ENCODE data around the gene PTTG1IP. TPM values are rescaled to one million over a fixed set of nuclear protein-coding genes. Genes with fewer than 3 reads are reported as not detected.

The PTTG1IP gene
- total RNA-seq, 1 experiment from 2014 or later: 116 TPM

GRCh38 chr21:44909719-44910118, 36.2 kb upstream of the PTTG1IP start:
- no peak for DNase-seq (ENCODE audit: low spot score)

GRCh38 chr21:44908908-44909307, 35.4 kb upstream of the PTTG1IP start:
- DNase-seq (ENCODE audit: low spot score): no peak

GRCh38 chr21:44907966-44908895, 34.7 kb upstream of the PTTG1IP start:
- DNase-seq (ENCODE audit: low spot score): no peak

GRCh38 chr21:44907225-44907965, 33.9 kb upstream of the PTTG1IP start:
- no peak for DNase-seq (ENCODE audit: low spot score)

- no peak for DNase-seq (ENCODE audit: low spot score)
These were observed 32.2 kb upstream of the PTTG1IP start for GRCh38 chr21:44905728-44906090.

- DNase-seq (ENCODE audit: low spot score): no peak
These were observed 31.7 kb upstream of the PTTG1IP start for GRCh38 chr21:44905016-44905727.

- no peak for DNase-seq (ENCODE audit: low spot score)
These were observed 30.8 kb upstream of the PTTG1IP start for GRCh38 chr21:44904141-44904923.

- no peak for DNase-seq (ENCODE audit: low spot score)
These were observed 30.2 kb upstream of the PTTG1IP start for GRCh38 chr21:44903689-44904088.

GRCh38 chr21:44903050-44903685, 29.7 kb upstream of the PTTG1IP start:
- DNase-seq (ENCODE audit: low spot score): no peak

GRCh38 chr21:44902268-44903049, 29.0 kb upstream of the PTTG1IP start:
- no peak for DNase-seq (ENCODE audit: low spot score)

GRCh38 chr21:44901391-44902074, 28.0 kb upstream of the PTTG1IP start:
- DNase-seq (ENCODE audit: low spot score): no peak

- no peak for DNase-seq (ENCODE audit: low spot score)
These were observed 27.2 kb upstream of the PTTG1IP start for GRCh38 chr21:44900559-44901251.

- no peak for DNase-seq (ENCODE audit: low spot score)
These were observed 26.5 kb upstream of the PTTG1IP start for GRCh38 chr21:44899768-44900558.

- DNase-seq (ENCODE audit: low spot score): no peak
These were observed 25.6 kb upstream of the PTTG1IP start for GRCh38 chr21:44898851-44899767.

GRCh38 chr21:44898011-44898488, 24.6 kb upstream of the PTTG1IP start:
- no peak for DNase-seq (ENCODE audit: low spot score)

GRCh38 chr21:44897326-44898010, 24.0 kb upstream of the PTTG1IP start:
- no peak for DNase-seq (ENCODE audit: low spot score)

Data from HT-29 (cell line).